Prostate gland (tissue), 2 donors: ENCODE measurements around the gene BATF3.

Source experiments
- POLR2AphosphoS5 ChIP-seq: sonication (generic); formaldehyde crosslinking; IDR thresholded peaks from one replicate; pipeline ENCODE4 v1.6.1; 2017; ENCODE audit warnings: antibody characterized with exemption
- TF ChIP-seq, protein P1 (sequence below), 4 experiments: fragments of 200-600 bp in 2 of 4; fragments of 450-650 bp in 2 of 4; sonication (generic) in 2 of 4; IDR thresholded peaks; 1 replicate in 3 of 4; 2 replicates in 1 of 4; pipeline ENCODE4 v1.5.1; 2016 to 2019; ENCODE audit warnings: antibody characterized with exemption in 4 of 4, mild to moderate bottlenecking in 2 of 4, moderate library complexity in 2 of 4

DNA sequence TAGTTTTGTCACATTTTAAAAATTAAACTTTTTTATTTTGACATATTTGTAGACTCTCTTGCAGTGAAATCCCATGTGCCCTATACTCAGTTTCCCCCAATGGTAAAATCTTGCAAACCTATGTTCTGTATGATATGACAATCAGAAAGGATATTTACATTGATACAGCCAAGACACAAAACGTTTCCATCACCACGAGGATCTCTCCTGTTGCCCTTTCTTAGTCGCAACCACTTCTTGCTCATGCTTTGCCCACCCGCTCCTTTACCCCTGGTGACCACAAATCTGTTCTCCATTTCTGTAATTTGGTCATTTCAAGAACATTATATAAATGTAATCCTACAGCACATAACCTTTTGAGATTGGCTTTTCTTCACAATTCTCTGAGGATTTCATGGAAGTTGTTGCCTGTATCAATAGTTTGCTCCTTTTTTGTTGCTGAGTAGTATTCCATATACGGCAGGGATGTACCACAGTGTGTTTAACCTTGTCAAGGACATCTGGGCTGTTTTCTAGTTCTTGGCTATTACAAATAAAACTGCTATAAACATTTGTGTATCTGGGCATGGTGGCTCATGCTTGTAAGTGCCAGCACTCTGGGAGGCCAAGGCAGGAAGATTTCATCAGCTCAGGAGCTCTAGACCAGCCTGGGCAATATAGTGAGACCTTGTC is 14.0 kb upstream of the BATF3 start:
- TF ChIP-seq POLR2AphosphoS5, result no peak
- TF ChIP-seq, protein P1, sequence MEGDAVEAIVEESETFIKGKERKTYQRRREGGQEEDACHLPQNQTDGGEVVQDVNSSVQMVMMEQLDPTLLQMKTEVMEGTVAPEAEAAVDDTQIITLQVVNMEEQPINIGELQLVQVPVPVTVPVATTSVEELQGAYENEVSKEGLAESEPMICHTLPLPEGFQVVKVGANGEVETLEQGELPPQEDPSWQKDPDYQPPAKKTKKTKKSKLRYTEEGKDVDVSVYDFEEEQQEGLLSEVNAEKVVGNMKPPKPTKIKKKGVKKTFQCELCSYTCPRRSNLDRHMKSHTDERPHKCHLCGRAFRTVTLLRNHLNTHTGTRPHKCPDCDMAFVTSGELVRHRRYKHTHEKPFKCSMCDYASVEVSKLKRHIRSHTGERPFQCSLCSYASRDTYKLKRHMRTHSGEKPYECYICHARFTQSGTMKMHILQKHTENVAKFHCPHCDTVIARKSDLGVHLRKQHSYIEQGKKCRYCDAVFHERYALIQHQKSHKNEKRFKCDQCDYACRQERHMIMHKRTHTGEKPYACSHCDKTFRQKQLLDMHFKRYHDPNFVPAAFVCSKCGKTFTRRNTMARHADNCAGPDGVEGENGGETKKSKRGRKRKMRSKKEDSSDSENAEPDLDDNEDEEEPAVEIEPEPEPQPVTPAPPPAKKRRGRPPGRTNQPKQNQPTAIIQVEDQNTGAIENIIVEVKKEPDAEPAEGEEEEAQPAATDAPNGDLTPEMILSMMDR (IDR thresholded peaks at IDR 0.05), result no peak
